ENCODE results near the gene BAD.

BAD gene

GRCh38 chr11:64244107-64244506, 40.4 kb downstream of the BAD start:
- DNase-seq (ENCODE audit: low read depth): no peak

DNA sequence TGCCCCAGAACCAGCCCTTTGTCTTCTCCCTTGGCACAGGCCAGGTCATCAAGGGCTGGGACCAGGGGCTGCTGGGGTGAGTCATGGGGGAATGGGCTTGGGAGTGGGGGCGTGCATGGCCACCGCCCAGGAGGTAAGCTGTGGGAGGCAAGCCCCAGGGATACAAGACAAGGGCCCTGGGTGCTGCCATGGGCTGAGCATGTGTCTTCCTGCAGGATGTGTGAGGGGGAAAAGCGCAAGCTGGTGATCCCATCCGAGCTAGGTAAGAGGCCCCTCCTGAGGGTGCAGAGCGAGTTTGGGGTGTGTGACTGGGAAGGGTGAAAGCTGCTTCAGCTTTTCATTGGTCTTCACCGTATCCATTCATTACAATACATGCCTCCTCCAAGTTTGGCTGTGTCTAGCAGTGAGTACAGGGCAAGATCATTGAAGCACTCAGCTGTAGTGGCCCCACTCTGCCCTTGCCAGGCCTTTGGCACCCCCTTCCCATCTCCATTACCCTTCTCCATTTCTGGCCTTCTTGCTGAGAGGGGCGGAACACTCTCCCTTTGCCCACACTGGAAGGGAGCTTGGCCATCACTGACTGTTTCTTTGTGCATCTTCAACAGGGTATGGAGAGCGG, 41.1 kb downstream of the BAD start:
- DNase-seq (ENCODE audit: low read depth): no peak

- no peak for DNase-seq (ENCODE audit: low read depth)
These were observed 42.7 kb downstream of the BAD start for GRCh38 chr11:64241491-64242374.

GRCh38 chr11:64241241-64241490, 43.3 kb downstream of the BAD start:
- peak; percentile 97 for DNase-seq (ENCODE audit: low read depth)

- DNase-seq (ENCODE audit: low read depth): peak; percentile 63
These were observed 43.8 kb downstream of the BAD start, which contains the start of gene FKBP2 for GRCh38 chr11:64240435-64241240. TSS of gene FKBP2 (plus strand) at chr11:64241095. CDS start at chr11:64242388, 1,293 bp downstream.

DNA sequence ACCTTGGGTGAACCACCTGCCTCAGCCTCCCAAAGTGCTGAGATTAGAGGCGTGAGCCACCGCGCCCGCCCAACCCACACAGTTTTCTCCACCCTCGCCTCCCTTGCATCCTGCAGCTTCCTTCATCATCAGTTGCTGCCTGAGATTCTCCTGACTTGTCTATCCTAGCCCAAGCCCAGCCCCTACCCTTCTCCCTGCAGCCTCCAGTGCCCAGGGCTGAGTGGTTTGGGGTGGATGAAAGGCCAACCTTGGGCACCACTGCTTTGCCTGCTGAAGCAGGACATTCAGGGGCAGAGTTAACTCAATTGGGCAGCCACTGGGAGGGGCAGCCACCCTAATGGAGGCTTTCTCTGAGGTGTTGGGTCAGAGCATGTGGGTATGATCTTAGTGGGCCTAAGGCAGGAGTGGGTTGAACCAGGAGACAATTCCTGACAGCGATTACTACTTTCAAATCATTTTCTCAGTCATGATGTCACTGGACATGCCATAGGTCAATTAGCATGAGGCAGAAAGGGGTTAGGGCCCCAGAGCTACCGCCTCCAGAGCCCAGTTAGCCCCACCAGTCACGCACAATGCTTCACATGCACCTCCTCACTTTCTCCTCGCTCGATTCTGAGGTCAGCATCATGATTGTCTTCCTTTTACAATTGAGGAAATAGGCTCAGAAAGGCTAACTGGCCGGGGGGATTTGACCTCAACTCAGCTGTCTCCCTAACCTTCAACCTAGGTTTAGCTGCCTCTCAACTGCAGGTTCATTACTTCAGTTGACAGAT, 44.6 kb downstream of the BAD start:
- no peak for DNase-seq (ENCODE audit: low read depth)

GRCh38 chr11:64238999-64239398, 45.5 kb downstream of the BAD start:
- no peak for DNase-seq (ENCODE audit: low read depth)

DNA sequence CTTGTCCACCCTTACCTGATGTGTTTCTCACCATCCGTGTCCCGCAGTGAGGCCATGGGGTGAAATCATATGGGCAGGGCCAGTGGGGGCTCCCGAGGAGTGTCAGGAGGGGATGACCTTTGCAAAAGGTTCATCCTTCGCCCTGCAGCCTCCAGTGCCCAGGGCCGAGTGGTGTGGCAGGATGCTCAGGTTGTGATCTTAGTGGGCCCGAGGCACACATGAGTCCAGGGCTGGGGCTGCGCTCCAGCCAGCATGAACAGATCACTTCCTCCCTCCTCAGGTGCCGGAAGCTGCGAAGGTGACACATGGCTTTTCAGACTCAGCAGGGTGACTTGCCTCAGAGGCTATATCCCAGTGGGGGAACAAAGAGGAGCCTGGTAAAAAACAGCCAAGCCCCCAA, 46.4 kb downstream of the BAD start:
- DNase-seq (ENCODE audit: low read depth): no peak

- no peak for DNase-seq (ENCODE audit: low read depth)
These were observed 46.9 kb downstream of the BAD start for GRCh38 chr11:64237484-64237951.

DNA sequence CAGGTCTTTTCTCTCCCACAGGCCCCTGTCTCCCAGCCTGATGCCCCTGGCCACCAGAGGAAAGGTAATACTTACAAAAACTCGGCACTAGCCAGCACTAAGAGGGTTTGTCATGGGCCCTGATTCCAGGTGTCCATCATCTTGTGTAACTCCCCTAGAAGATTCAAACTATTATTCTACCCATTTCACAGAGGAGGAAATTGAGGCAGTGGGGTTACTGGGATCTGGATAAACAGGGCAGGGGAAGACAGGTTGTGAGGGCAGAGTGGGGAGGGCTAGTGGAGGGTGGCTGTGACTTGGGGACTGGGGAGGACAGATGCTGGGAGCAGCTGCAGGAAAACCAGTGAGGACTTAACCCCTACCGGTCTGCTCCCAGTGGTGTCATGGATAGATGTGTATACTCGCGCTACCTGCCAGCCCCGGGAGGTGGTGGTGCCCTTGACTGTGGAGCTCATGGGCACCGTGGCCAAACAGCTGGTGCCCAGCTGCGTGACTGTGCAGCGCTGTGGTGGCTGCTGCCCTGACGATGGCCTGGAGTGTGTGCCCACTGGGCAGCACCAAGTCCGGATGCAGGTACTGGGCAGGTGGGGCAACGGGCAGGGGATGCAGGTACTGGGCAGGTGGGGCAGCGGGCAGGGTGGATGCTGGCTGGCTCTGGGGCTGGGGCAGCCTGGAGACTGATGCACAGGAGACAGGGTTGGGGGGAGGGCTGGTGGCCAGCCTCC, 48.9 kb downstream of the BAD start:
- DNase-seq (ENCODE audit: low read depth): no peak

- DNase-seq (ENCODE audit: low read depth): no peak
These were observed 49.7 kb downstream of the BAD start for GRCh38 chr11:64234647-64235379.

DNA sequence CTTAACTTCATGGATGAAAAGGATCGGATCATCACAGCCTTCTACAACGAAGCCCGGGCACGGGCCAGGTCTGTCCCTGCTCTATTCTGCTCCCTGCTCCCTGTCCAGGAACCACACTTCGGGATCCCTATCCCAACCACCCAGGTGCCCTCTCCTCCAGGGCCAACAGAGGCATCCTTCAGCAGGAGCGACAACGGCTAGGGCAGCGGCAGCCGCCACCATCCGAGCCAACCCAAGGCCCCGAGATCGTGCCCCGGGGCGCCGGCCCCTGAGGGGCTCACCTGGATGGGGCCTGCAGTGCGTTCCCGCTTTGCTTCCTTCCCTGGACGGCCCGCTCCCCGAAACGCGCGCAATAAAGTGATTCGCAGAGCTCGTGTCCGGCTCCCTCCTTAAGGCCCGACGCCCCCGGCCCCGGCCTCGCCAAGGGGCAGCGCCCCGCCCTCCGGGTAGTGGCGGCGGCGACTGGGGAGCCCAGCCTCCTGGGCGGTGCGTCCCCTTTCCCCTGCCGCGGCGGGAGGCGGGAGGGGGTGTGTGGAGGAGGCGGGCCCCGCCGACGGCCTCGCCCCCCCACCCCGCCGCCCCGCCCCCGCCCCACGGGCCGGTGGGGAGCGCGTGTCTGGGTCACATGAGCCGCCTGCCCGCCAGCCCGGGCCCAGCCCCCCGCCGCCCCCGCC, 50.4 kb downstream of the BAD start, which contains the start of gene VEGFB:
Gene VEGFB, plus strand, starts transcription at position 672 of the 674 bp plus-strand sequence. CDS start 250 bp downstream, outside the sequence.
- no peak for DNase-seq (ENCODE audit: low read depth)

DNA sequence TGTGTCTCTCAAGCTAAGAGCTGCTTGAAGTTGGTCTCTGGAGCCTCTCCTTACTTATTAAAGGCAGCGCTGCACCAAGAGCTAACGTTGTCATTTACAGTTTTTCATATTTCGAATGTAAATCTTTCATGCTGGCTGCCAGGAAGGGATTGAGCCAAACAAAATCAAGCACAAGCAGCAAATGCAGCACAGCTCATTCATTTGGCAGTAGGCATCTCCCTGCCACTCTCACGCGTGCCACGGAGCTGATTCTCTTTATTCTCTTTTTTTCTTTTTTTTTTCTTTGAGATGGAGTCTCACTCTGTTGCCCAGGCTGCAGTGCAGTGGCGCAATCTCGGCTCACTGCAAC, 51.5 kb downstream of the BAD start:
- no peak for DNase-seq (ENCODE audit: low read depth)

- no peak for DNase-seq (ENCODE audit: low read depth)
These were observed 52.1 kb downstream of the BAD start for GRCh38 chr11:64232182-64232966.

DNA sequence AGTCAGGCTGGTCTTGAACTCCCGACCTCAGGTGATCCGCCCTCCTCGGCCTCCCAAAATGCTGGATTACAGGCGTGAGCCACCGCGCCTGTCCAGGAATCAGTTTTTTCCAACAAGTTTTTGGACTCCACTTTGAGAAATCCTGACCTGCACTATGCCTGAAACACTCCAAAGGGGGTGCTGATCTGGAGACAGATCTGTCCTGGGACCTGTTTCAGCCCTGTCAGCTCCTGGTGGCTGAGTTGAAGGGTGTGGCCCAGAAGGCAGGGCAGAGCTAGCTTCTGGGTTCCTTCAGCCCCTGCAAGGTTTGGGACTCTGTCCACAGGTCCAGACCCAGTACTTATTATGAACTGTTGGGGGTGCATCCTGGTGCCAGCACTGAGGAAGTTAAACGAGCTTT, 52.9 kb downstream of the BAD start:
- no peak for DNase-seq (ENCODE audit: low read depth)

DNA sequence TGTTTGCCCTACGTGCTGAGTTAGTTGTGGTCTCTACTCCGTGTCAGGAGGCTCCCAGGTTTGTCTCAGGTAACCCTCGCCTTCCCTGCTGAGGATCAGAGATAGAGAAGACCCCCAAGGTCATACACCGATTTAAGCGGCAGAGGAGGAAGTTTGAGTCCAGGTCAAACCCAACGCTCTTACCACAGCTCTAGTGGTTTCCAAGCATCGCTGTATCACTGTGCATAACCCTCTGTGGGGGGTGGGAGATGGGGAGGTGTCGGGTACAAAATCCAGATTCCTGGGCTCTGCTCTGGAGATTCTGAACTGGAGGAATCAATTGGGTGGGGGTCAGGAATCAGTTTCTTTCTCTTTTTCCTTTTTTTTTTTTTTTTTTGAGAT, 53.5 kb downstream of the BAD start:
- no peak for DNase-seq (ENCODE audit: low read depth)

DNA sequence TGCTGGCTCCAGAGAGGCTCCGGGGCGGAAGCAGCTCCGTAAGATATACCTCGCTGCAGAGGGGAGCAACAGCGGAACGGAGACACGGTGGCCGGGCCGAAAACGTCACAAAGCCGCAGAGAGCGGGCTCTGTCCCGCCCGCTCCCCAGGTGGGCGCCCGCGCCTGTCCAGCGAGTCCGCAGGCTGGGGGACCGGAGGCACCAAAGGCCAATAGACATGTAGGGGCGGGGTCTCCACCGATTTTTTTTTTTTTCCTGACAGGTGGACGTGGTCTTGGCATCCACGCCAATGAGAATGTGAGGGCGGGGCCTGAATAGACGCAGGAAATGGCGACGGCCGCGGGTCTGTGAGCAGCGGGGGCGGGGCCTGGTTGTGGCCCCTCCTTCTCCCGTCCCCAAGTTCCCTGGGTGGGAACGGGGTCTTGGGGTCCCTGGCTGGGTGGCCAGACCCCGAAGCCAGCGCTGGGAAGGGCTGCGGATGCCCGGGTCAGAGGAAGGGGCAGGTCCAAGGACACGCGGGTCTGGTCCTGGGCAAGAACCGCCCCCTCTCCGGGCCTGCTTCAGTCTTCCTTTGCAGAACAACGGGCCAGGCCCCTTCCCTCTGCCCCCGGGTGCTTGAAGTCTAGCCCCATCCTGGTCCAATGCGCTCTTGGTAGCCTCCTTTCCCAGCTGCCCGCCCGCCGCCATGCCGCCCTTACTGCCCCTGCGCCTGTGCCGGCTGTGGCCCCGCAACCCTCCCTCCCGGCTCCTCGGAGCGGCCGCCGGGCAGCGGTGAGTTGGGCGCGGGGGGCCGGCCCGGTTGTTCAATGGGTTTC, 54.1 kb downstream of the BAD start, which contains the start of gene DNAJC4:
Gene DNAJC4, plus strand, starts transcription at position 378 of the 814 bp plus-strand sequence. Its CDS starts 307 bp downstream, at position 685.
- DNase-seq (ENCODE audit: low read depth): peak; percentile 30

- DNase-seq (ENCODE audit: low read depth): no peak
These were observed 54.7 kb downstream of the BAD start for GRCh38 chr11:64229744-64230170.
